Activated T-helper 2 cell treated with anti-CD3 and anti-CD28 coated beads, Interferon-gamma antibody, Interleukin-2, Interleukin-4, amounts not matched to agents 10 μg/mL and 5 μg/mL and 100 μg/mL, durations not matched to agents 14 hours and 24 hours and 36 hours (primary cell): ENCODE measurements around the gene CTXN3. TPM values are rescaled to one million over a fixed set of nuclear protein-coding genes. Genes with fewer than 3 reads are reported as not detected.

Source experiments
- DNase-seq: peaks from one replicate; pipeline ENCODE4 v3.0.0; 2021; ENCODE audit warnings: low spot score
- H3K27ac Mint-ChIP-seq: one replicate; pipeline ENCODE4 v1.8.0; 2021; ENCODE audit warnings: mixed read lengths
- H3K27me3 Mint-ChIP-seq: one replicate; pipeline ENCODE4 v1.8.0; 2021; ENCODE audit warnings: low read depth, mixed read lengths
- H3K36me3 Mint-ChIP-seq: one replicate; pipeline ENCODE4 v1.8.0; 2021; ENCODE audit warnings: low read depth, mixed read lengths
- H3K4me1 Mint-ChIP-seq: one replicate; pipeline ENCODE4 v1.8.0; 2021; ENCODE audit warnings: low read depth, mixed read lengths
- H3K4me3 Mint-ChIP-seq: one replicate; pipeline ENCODE4 v1.8.0; 2021; ENCODE audit warnings: low read depth, mild to moderate bottlenecking, moderate library complexity, mixed read lengths
- H3K9me3 Mint-ChIP-seq: one replicate; pipeline ENCODE4 v1.8.0; 2021; ENCODE audit warnings: mixed read lengths
- intact Hi-C: fragments of 100-400 bp; cut with micrococcal nuclease; formaldehyde crosslinking; loops from one replicate; pipeline ENCODE4 v1.15.1; 2023
- total RNA-seq: library from RNA; stranded (reverse); gene quantifications from 2 replicates; pipeline ENCODE4 v1.2.3, GENCODE V29; 2022

CTXN3 gene
- total RNA-seq, 1 donor from 2014 or later = not detected

GRCh38 chr5:127619908-127620479 lies 28.9 kb upstream of the CTXN3 start:
- intact Hi-C loops = no loop called here
- Mint-ChIP-seq H3K4me3 (no peak overlapping the region), H3K27me3 (peaks cover 1% of the 10 kb centered on the region), H3K27ac (no peak overlapping the region), H3K9me3 (peaks cover 4% of the 10 kb centered on the region), H3K36me3 (no peaks in the 10 kb centered on the region), H3K4me1 (no peaks in the 10 kb centered on the region)
- DNase-seq = no peak

DNA sequence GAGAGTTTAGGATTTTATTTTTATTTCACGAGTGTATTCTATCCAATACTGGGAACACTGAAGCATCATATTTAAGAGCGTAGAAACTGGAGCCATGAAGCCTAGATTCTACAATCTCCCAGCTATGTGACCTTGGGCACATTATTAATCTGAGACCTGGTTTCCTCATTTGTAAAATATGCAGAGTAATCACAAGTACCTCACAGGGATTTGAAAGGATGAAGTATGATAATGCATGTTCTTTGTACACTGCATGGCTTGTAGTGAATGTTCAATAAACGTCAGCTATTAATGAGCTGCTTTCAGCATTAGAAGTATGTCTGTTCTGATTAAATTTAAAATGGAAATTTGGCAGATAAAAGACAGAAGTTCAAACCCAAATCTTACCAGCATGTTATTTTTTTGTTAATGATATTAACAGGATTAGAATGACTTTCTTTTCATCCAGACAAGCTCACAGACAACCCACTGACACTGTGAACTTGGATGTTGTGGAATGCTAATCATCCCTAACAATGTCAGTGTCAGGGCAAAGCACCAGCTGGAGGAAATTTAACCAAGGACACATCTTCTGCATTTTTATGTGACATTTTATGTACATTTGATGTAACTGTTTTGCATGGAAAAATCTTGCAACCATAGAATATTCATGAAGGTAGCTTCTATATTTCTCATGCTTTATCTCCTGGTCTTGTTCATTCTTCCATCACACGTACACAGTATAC lies 27.1 kb upstream of the CTXN3 start:
- Mint-ChIP-seq H3K27me3 (peaks cover 1% of the 10 kb centered on the region), H3K4me3 (no peak overlapping the region), H3K9me3 (peaks cover 4% of the 10 kb centered on the region), H3K27ac (no peak overlapping the region), H3K36me3 (no peaks in the 10 kb centered on the region), H3K4me1 (no peaks in the 10 kb centered on the region)
- intact Hi-C loops = no loop called here
- no peak for DNase-seq

DNA sequence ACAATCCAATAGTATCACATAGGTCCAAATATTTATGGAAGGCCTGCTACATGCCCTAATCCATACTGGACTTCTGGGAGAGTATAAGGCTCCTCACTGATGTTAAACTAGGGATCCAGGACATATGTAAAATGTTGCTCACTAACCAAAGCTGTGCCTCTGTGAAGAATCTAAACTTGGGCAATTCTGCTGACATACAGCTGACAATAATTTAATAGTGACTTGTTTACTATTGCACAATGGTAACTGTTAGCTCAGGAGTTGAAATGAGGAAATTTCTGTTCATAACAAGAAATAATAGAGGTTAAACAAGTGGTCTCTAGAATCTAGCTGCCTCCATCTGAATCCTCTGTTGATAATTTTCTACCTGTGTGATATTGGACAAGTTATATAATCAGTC lies 14.9 kb upstream of the CTXN3 start:
- intact Hi-C loops = no loop called here
- DNase-seq = no peak
- Mint-ChIP-seq H3K36me3 (no peaks in the 10 kb centered on the region), H3K9me3 (no peaks in the 10 kb centered on the region), H3K27ac (no peak overlapping the region), H3K4me3 (no peak overlapping the region), H3K27me3 (no peaks in the 10 kb centered on the region), H3K4me1 (no peaks in the 10 kb centered on the region)

GRCh38 chr5:127639828-127640227 lies 9.1 kb upstream of the CTXN3 start:
- Mint-ChIP-seq H3K9me3 (no peaks in the 10 kb centered on the region), H3K4me3 (no peak overlapping the region), H3K27ac (no peak overlapping the region), H3K36me3 (no peaks in the 10 kb centered on the region), H3K4me1 (no peaks in the 10 kb centered on the region), H3K27me3 (no peaks in the 10 kb centered on the region)
- intact Hi-C loops = no loop called here
- DNase-seq = no peak

DNA sequence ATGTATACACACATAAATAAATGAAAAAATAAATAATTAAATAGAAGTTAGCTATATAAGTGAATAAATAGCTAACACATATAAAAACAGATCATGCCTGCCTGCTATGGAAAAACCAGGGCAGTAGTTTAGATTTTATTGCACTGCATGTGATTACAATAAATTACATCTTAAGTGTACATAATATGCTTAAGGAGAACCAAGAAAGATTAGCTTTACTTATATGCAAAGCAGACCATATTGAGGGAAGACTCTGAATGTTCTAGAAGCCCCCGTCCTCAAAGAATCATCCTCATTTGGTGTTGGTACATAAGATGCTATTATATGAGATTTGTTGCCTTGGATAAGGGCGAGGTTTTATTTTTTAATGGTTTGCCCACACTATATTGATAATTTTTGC lies 5.9 kb upstream of the CTXN3 start:
- Mint-ChIP-seq H3K9me3 (no peaks in the 10 kb centered on the region), H3K27ac (no peak overlapping the region), H3K36me3 (no peaks in the 10 kb centered on the region), H3K4me3 (no peak overlapping the region), H3K4me1 (no peaks in the 10 kb centered on the region), H3K27me3 (peaks cover 3% of the 10 kb centered on the region)
- DNase-seq = no peak
- intact Hi-C loops = no loop called here

DNA sequence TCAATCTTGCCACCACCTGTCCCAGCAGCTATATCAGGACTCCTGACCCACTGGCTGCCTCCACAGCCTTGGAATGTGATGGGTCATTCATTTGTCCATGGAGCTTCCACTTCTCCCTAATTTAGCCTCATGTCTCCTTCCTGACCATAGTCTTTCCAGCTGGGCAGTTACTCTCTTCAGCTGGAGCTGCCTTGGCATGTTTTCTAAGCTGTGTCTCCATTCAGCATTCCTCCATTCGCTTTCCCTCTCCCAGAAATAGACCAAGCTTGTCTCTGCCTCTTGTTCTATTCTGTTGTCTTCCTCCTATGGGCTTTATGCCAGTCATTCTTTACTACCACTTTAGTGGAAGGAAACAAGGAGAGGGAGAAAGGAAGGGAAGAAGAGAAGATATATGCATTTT lies 5.3 kb upstream of the CTXN3 start:
- no peaks in the 10 kb centered on the region for H3K9me3 Mint-ChIP-seq
- no peak overlapping the region for H3K27ac Mint-ChIP-seq
- H3K4me3 Mint-ChIP-seq = no peak overlapping the region
- no peaks in the 10 kb centered on the region for H3K4me1 Mint-ChIP-seq
- H3K36me3 Mint-ChIP-seq = no peaks in the 10 kb centered on the region
- intact Hi-C loops = no loop called here
- H3K27me3 Mint-ChIP-seq = peaks cover 3% of the 10 kb centered on the region
- DNase-seq = no peak

DNA sequence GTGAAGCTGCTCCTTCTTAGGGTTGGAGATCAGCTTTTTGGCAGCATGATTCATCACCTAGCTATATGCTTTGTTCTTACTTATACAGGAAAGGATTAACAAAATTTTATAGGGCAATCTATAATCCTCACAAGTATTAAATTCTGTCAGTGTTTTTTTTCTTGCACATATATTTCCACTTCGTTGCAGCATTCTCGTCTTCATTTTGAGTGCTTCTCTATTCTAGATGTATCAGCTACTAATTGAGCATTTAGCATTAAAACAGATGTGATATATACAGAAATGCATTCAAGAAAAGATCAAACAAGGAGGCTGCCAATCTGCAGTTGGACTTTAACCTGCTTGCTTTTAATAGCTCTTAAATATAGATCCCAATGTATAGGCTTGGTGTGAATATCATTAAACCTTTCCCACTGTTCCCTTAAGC lies 3.6 kb upstream of the CTXN3 start:
- intact Hi-C loops = no loop called here
- Mint-ChIP-seq H3K36me3 (no peaks in the 10 kb centered on the region), H3K4me1 (no peaks in the 10 kb centered on the region), H3K4me3 (no peak overlapping the region), H3K27ac (no peak overlapping the region), H3K9me3 (no peaks in the 10 kb centered on the region), H3K27me3 (peaks cover 3% of the 10 kb centered on the region)
- DNase-seq = no peak

GRCh38 chr5:127647361-127647958 lies 1.4 kb upstream of the CTXN3 start:
- no peak for DNase-seq
- peaks cover 6% of the 10 kb centered on the region for H3K27me3 Mint-ChIP-seq
- H3K4me3 Mint-ChIP-seq = no peak overlapping the region
- H3K9me3 Mint-ChIP-seq = no peaks in the 10 kb centered on the region
- no peak overlapping the region for H3K27ac Mint-ChIP-seq
- H3K4me1 Mint-ChIP-seq = no peaks in the 10 kb centered on the region
- intact Hi-C loops = no loop called here
- H3K36me3 Mint-ChIP-seq = no peaks in the 10 kb centered on the region

DNA sequence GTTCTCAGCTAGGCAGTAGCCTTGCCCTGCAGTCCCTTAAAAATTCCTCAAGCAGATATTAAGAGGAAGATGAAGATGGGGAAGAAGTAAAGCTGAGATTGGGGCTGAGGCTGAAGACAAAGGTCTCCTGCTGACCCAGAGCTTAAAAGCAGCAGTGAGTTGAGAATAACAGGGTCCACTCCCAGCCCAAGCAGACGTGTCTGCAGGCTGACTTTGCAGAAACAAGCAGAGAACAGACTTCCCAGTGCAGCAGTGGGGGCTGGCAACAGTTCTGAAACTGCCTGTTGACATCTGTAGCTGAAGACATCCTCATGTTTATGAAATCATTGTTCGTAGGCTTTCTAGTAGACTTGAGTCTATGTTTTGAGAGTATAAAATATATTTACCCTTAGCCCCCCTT lies 1.1 kb downstream of the CTXN3 start:
- H3K9me3 Mint-ChIP-seq = no peaks in the 10 kb centered on the region
- intact Hi-C loops = no loop called here

GRCh38 chr5:127650649-127651048 lies 1.8 kb downstream of the CTXN3 start:
- Mint-ChIP-seq H3K4me1 (no peaks in the 10 kb centered on the region), H3K4me3 (no peak overlapping the region), H3K27ac (no peak overlapping the region), H3K36me3 (no peaks in the 10 kb centered on the region), H3K9me3 (no peaks in the 10 kb centered on the region), H3K27me3 (peaks cover 6% of the 10 kb centered on the region)
- DNase-seq = no peak
- intact Hi-C loops = no loop called here

More for the DNA sequence above, 1.1 kb downstream of the CTXN3 start:
- Mint-ChIP-seq H3K27ac (no peak overlapping the region), H3K27me3 (peaks cover 6% of the 10 kb centered on the region), H3K4me1 (no peaks in the 10 kb centered on the region), H3K4me3 (no peak overlapping the region), H3K36me3 (no peaks in the 10 kb centered on the region)
- no peak for DNase-seq

- Mint-ChIP-seq H3K27ac (no peak overlapping the region), H3K27me3 (peaks cover 3% of the 10 kb centered on the region), H3K36me3 (no peaks in the 10 kb centered on the region), H3K4me1 (no peaks in the 10 kb centered on the region), H3K9me3 (no peaks in the 10 kb centered on the region), H3K4me3 (no peak overlapping the region)
- intact Hi-C loops = no loop called here
- DNase-seq = no peak
These were observed 4.2 kb downstream of the CTXN3 start for GRCh38 chr5:127652952-127653611.

GRCh38 chr5:127656825-127657224 lies 7.9 kb downstream of the CTXN3 start:
- Mint-ChIP-seq H3K4me1 (no peaks in the 10 kb centered on the region), H3K36me3 (no peaks in the 10 kb centered on the region), H3K27ac (no peak overlapping the region), H3K9me3 (no peaks in the 10 kb centered on the region), H3K27me3 (no peaks in the 10 kb centered on the region), H3K4me3 (no peak overlapping the region)
- DNase-seq = no peak
- intact Hi-C loops = no loop called here
